ENCODE data around the gene STEEP1. TPM values are rescaled to one million over a fixed set of nuclear protein-coding genes. Genes with fewer than 3 reads are reported as not detected.

The STEEP1 gene
- total RNA-seq, 1 experiment from 2014 or later, result 29.2 TPM

GRCh38 chrX:119516157-119516702, 49.0 kb downstream of the STEEP1 start:
- H3K4me3 Mint-ChIP-seq (ENCODE audit: unreplicated experiment), result no peak overlapping the region
- Histone ChIP-seq H3K4me3 (ENCODE audit: low read depth, low read length) (no peak overlapping the region), H3K4me1 (no peaks in the 10 kb centered on the region), H3K27me3 (replicated peaks; ENCODE audit: control insufficient read depth, insufficient read depth, low read length) (no peaks in the 10 kb centered on the region), H3K36me3 (ENCODE audit: control insufficient read depth, insufficient read depth, low read length) (no peaks in the 10 kb centered on the region), H3K9me3 (no peaks in the 10 kb centered on the region)
- CTCF ChIA-PET, result interaction anchor here (0.6 to 1.6 kb wide), 5 partner anchors 47 to 366 kb away, joined by 3 to 7 read pairs (median 4); no protein-coding TSS in a partner anchor
- no peaks in the 10 kb centered on the region for H3K9me3 Mint-ChIP-seq (ENCODE audit: unreplicated experiment)
- peaks cover 13% of the 10 kb centered on the region for H3K4me1 Mint-ChIP-seq (ENCODE audit: low read depth, unreplicated experiment)
- H3K36me3 Mint-ChIP-seq (ENCODE audit: insufficient read depth, unreplicated experiment), result no peaks in the 10 kb centered on the region
- DNase-seq, result peak in 1 of 2 experiments; percentile 51
- H3K27me3 Mint-ChIP-seq (ENCODE audit: insufficient read depth, unreplicated experiment), result no peaks in the 10 kb centered on the region
- TF ChIP-seq CTCF (IDR thresholded peaks at IDR 0.05; ENCODE audit: insufficient read depth in 1 of 2, low read depth in 1 of 2, low read length in 1 of 2, severe bottlenecking in 1 of 2, unreplicated experiment in 1 of 2), result peak; percentile 59 to 79
- POLR2A ChIA-PET, result no interaction called here
- no TSS peak for BruUV-seq (replicated peaks)
- intact Hi-C loops (cut with micrococcal nuclease; ENCODE audit: unreplicated experiment), result loop anchor here (1.0 to 10.0 kb wide), 5 partner anchors 59 to 263 kb away; partner anchors contain the start of genes NKRF, SOWAHD and UBE2A
- H3K27ac Mint-ChIP-seq (ENCODE audit: unreplicated experiment), result no peak overlapping the region

- no TSS peak for BruUV-seq (replicated peaks)
- no peak overlapping the region for H3K27ac Mint-ChIP-seq (ENCODE audit: unreplicated experiment)
- intact Hi-C loops (cut with micrococcal nuclease; ENCODE audit: unreplicated experiment), result loop anchor here (1.0 to 10.0 kb wide), 6 partner anchors 24 to 365 kb away; partner anchors contain the start of genes NKRF and SOWAHD
- no peaks in the 10 kb centered on the region for H3K27me3 Mint-ChIP-seq (ENCODE audit: insufficient read depth, unreplicated experiment)
- Histone ChIP-seq H3K9me3 (no peaks in the 10 kb centered on the region), H3K27me3 (replicated peaks; ENCODE audit: control insufficient read depth, insufficient read depth, low read length) (no peaks in the 10 kb centered on the region), H3K4me3 (ENCODE audit: low read depth, low read length) (no peak overlapping the region), H3K36me3 (ENCODE audit: control insufficient read depth, insufficient read depth, low read length) (no peaks in the 10 kb centered on the region), H3K4me1 (no peaks in the 10 kb centered on the region)
- H3K4me1 Mint-ChIP-seq (ENCODE audit: low read depth, unreplicated experiment), result peaks cover 13% of the 10 kb centered on the region
- H3K36me3 Mint-ChIP-seq (ENCODE audit: insufficient read depth, unreplicated experiment), result no peaks in the 10 kb centered on the region
- H3K9me3 Mint-ChIP-seq (ENCODE audit: unreplicated experiment), result no peaks in the 10 kb centered on the region
- CTCF ChIA-PET, result interaction anchor here (0.7 to 1.7 kb wide), 18 partner anchors 9 to 416 kb away, joined by 3 to 27 read pairs (median 7); partner anchors contain the start of genes SLC25A5 and UBE2A
- peak; percentile 44 to 72 for TF ChIP-seq CTCF (IDR thresholded peaks at IDR 0.05; ENCODE audit: insufficient read depth in 1 of 2, low read depth in 1 of 2, low read length in 1 of 2, severe bottlenecking in 1 of 2, unreplicated experiment in 1 of 2)
- H3K4me3 Mint-ChIP-seq (ENCODE audit: unreplicated experiment), result no peak overlapping the region
- DNase-seq, result peak; percentile 77 to 80
- POLR2A ChIA-PET, result interaction anchor here (0.7 to 1.0 kb wide), 2 partner anchors 29 to 44 kb away, joined by 3 to 10 read pairs; partner anchors contain the start of gene SLC25A5
Measured at GRCh38 chrX:119512146-119512800, 52.9 kb downstream of the STEEP1 start.

GRCh38 chrX:119507206-119507605, 58.0 kb downstream of the STEEP1 start:
- no peaks in the 10 kb centered on the region for H3K36me3 Mint-ChIP-seq (ENCODE audit: insufficient read depth, unreplicated experiment)
- no peaks in the 10 kb centered on the region for H3K4me1 Mint-ChIP-seq (ENCODE audit: low read depth, unreplicated experiment)
- H3K36me3 ChIP-seq (ENCODE audit: control insufficient read depth, insufficient read depth, low read length), result no peaks in the 10 kb centered on the region
- H3K4me1 ChIP-seq, result no peaks in the 10 kb centered on the region
- H3K27ac Mint-ChIP-seq (ENCODE audit: unreplicated experiment), result no peak overlapping the region
- no peak for DNase-seq
- no TSS peak for BruUV-seq (replicated peaks)
- ChIA-PET POLR2A (no interaction called here), CTCF (no interaction called here)
- no peaks in the 10 kb centered on the region for H3K9me3 ChIP-seq
- intact Hi-C loops (cut with micrococcal nuclease; ENCODE audit: unreplicated experiment), result no loop called here
- H3K9me3 Mint-ChIP-seq (ENCODE audit: unreplicated experiment), result no peaks in the 10 kb centered on the region
- no peak overlapping the region for H3K4me3 Mint-ChIP-seq (ENCODE audit: unreplicated experiment)
- H3K4me3 ChIP-seq (ENCODE audit: low read depth, low read length), result no peak overlapping the region
- H3K27me3 Mint-ChIP-seq (ENCODE audit: insufficient read depth, unreplicated experiment), result no peaks in the 10 kb centered on the region
- TF ChIP-seq CTCF (IDR thresholded peaks at IDR 0.05; ENCODE audit: insufficient read depth in 1 of 2, low read depth in 1 of 2, low read length in 1 of 2, severe bottlenecking in 1 of 2, unreplicated experiment in 1 of 2), result no peak
- H3K27me3 ChIP-seq (replicated peaks; ENCODE audit: control insufficient read depth, insufficient read depth, low read length), result no peaks in the 10 kb centered on the region
